Measurements from ENCODE around the gene ZMYND11.
A peak's percentile ranks its signal among the peaks of the same experiment; 100 is the strongest.
"Not testable (repeated sequence)": the region's sequence is repeated elsewhere in the genome, so short reads cannot be mapped to it uniquely, and the experiment has no call there.

The ZMYND11 gene

DNA sequence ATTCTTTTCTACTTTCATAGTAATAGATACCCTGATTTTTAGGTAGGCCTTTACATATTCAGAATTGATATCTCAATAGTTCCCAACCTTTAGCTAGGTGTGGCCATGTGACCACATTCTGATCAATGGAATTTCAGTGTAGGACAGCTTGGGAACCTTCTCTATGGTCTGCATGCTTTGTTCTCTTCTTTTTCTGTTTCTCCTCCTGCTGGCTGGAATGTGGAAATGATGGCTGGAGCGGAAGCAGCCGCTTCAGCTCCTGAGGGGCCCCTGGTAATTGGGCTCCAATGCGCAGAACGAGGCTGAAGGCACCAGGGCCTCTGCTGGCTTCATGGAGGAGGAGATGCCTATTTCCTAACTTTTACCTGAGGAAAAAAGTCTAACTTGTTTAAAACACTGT is 152.6 kb downstream of the ZMYND11 start:
- in situ Hi-C loops (cut with HindIII; ENCODE audit: low pct_unique_long_range_greater_than_20kb, low sequenced_read_pairs): no loop called here
- TF ChIP-seq JUND (IDR thresholded peaks at IDR 0.05; ENCODE audit: low read depth): no peak
- DNase-seq (ENCODE audit: low read depth in 1 of 2, low spot score in 1 of 2): peak; percentile 39 to 54

- no peak for DNase-seq (ENCODE audit: low read depth in 1 of 2, low spot score in 1 of 2)
- TF ChIP-seq JUND (IDR thresholded peaks at IDR 0.05; ENCODE audit: low read depth): no peak
- in situ Hi-C loops (cut with HindIII; ENCODE audit: low pct_unique_long_range_greater_than_20kb, low sequenced_read_pairs): no loop called here
Measured at GRCh38 chr10:288316-289200, 153.3 kb downstream of the ZMYND11 start.

DNA sequence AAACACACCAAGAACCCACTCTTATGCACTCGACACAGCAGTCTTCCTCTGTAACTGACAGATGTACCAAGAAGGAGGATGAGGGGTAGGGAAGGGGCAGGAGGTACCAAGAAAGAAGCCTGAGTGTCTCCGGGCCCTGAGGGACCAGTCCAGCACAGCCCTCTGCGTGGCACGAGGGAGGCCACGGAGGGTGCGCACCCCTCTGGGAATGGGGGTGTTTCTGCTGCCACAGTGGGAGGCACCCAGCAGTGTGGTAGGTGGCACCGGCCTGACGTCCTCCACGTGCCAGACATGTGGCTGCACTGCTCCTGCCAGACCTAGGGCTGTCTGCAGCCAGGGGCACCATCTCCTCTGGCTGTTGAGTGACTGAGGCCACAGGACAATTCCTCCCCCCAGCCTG is 154.3 kb downstream of the ZMYND11 start:
- in situ Hi-C loops (cut with HindIII; ENCODE audit: low pct_unique_long_range_greater_than_20kb, low sequenced_read_pairs): no loop called here
- no peak for DNase-seq (ENCODE audit: low read depth in 1 of 2, low spot score in 1 of 2)

DNA sequence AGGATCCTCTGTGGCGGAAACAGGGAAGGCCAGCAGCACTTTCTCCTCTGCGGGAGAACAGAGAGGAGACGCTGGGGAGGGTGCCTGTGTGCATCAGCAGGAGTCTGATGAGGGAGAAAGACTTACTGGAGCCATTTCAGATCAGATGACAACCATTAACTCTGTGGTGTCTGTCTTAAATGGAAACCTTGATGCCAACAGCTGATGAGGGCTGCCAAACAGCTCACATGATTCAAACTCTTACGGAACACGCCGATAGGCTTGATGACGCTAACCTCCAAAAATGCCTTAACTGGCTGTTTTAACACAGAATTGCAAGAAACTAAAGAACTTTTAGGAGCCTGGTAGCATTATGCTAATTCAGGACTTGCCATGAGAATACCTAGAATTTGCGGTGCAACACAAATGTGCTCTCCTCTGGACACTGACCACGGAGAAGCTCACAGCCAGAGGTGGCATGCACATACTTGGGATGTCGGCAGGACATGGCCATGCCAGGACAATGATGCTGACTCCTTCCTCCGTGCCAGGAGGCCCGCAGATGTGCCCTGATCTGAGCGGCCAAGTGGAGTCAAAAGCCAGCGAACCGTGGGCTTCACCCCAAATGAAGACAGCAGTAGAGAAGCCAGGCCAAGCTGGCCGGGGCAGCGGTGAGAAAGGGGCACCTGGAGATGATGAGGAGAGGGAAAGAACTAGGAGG is 154.9 kb downstream of the ZMYND11 start:
- in situ Hi-C loops (cut with HindIII; ENCODE audit: low pct_unique_long_range_greater_than_20kb, low sequenced_read_pairs): no loop called here
- no peak for TF ChIP-seq JUND (IDR thresholded peaks at IDR 0.05; ENCODE audit: low read depth)
- DNase-seq (ENCODE audit: low read depth in 1 of 2, low spot score in 1 of 2): no peak

More for the DNA sequence above, 154.3 kb downstream of the ZMYND11 start:
- no peak for TF ChIP-seq JUND (IDR thresholded peaks at IDR 0.05; ENCODE audit: low read depth)

DNA sequence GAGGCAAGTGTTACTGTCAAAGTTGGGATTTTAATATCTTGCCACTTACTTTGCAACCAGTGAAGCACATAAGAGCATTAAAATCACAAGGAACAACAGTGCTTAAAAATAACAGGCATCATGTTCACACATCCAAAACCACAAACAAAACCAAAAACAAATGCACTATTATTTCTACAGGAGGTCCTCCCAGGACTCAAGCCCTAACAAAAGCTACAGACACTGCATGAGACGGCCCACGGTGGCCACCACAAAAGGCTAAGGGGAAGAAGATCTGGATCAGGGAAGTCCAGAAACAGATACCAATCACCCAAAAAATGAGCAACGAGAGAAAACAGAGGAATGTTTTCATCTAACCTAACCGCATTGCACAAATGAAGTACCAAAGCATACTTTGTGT is 158.4 kb downstream of the ZMYND11 start:
- in situ Hi-C loops (cut with HindIII; ENCODE audit: low pct_unique_long_range_greater_than_20kb, low sequenced_read_pairs): no loop called here

DNA sequence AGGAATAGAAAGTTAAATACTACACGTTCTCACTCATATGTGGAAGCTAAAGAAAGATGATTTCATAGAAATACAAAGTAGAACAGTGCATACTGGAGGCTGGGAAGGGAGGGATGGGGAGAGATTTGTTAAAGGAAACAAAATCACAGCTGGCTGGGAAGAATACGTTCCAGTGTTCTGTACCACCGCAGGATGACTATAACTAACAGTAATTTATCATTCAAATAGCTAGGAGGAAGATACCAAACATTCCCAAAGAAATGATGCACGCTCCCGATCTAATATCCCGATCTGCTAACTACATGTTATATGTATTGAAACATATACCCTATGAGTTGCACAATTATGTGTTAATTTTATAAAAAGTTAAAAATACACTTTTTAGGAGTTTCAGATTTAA is 162.3 kb downstream of the ZMYND11 start:
- no peak for TF ChIP-seq JUND (IDR thresholded peaks at IDR 0.05; ENCODE audit: low read depth)
- no peak for DNase-seq (ENCODE audit: low read depth in 1 of 2, low spot score in 1 of 2)
- in situ Hi-C loops (cut with HindIII; ENCODE audit: low pct_unique_long_range_greater_than_20kb, low sequenced_read_pairs): no loop called here

More for the DNA sequence above, 158.4 kb downstream of the ZMYND11 start:
- DNase-seq (ENCODE audit: low read depth in 1 of 2, low spot score in 1 of 2): peak in 1 of 2 experiments; percentile 25
- TF ChIP-seq JUND (IDR thresholded peaks at IDR 0.05; ENCODE audit: low read depth): no peak

DNA sequence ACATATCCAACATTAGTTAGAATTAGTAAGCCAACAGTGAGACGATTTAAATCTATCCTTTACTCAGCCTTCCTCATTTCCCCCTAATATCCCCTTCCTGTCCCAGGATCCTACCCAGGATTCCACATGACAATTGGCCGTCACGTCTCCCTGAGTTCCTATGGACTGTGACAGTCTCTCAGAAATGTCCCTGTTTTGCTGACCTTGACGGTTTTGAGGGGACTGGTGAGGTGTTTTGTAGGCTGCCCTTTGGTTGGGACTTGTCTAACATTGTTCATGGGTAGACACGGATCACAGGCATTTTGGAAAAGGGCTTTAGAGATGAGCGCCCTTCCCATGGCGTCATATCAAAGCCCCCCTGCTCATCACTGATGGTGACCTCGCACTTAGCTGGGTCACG is 162.8 kb downstream of the ZMYND11 start:
- in situ Hi-C loops (cut with HindIII; ENCODE audit: low pct_unique_long_range_greater_than_20kb, low sequenced_read_pairs): no loop called here
- no peak for DNase-seq (ENCODE audit: low read depth in 1 of 2, low spot score in 1 of 2)

DNA sequence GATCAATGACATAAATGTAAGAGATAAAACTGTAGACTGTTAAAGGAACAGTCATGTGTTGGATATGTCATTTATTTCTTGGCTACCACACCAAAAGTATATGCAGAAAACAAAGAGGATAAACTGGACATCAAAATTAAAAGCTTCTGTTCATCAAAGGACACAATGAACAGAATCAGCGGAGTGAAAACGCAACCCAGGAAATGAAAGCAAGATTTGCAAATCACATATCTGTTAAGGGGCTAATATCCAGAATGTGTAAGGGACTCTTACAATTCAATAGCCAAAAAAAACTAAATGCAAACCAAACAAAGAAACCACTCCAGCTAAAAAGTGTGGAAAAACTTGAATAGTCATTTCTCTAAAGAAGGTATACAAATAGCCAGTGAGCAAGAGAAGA is 164.3 kb downstream of the ZMYND11 start:
- in situ Hi-C loops (cut with HindIII; ENCODE audit: low pct_unique_long_range_greater_than_20kb, low sequenced_read_pairs): no loop called here
- TF ChIP-seq JUND (IDR thresholded peaks at IDR 0.05; ENCODE audit: low read depth): no peak
- DNase-seq (ENCODE audit: low read depth in 1 of 2, low spot score in 1 of 2): no peak

More for the DNA sequence above, 162.8 kb downstream of the ZMYND11 start:
- TF ChIP-seq JUND (IDR thresholded peaks at IDR 0.05; ENCODE audit: low read depth): no peak

DNA sequence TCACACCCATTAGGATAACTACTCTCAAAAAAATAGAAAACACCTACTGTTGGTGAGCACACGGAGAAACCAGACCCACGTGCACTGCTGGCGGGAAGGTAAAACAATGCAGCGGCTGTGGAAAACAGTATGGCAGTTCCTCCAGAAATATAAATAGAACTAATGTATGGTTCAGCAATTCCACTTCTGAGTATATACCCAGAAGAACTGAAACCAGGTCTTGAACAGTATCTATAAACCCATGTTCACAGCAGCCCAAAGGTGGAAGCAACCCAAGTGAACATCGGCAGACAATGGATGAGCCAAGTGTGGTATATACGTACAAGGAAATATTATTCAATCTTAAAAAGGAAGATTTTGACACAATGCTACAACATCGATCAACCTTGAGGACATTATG is 164.7 kb downstream of the ZMYND11 start:
- in situ Hi-C loops (cut with HindIII; ENCODE audit: low pct_unique_long_range_greater_than_20kb, low sequenced_read_pairs): no loop called here
- no peak for DNase-seq (ENCODE audit: low read depth in 1 of 2, low spot score in 1 of 2)
- TF ChIP-seq JUND (IDR thresholded peaks at IDR 0.05; ENCODE audit: low read depth): no peak

- in situ Hi-C loops (cut with HindIII; ENCODE audit: low pct_unique_long_range_greater_than_20kb, low sequenced_read_pairs); DNase-seq (ENCODE audit: low read depth in 1 of 2, low spot score in 1 of 2): not testable (repeated sequence)
Measured at GRCh38 chr10:300580-300979, 165.3 kb downstream of the ZMYND11 start.

GRCh38 chr10:301536-301935 is 166.3 kb downstream of the ZMYND11 start:
- in situ Hi-C loops (cut with HindIII; ENCODE audit: low pct_unique_long_range_greater_than_20kb, low sequenced_read_pairs): no loop called here
- no peak for TF ChIP-seq JUND (IDR thresholded peaks at IDR 0.05; ENCODE audit: low read depth)
- DNase-seq (ENCODE audit: low read depth in 1 of 2, low spot score in 1 of 2): no peak

Data from T47D (cell line).